ENCODE data around the gene MIDN.

The MIDN gene

GRCh38 chr19:1220976-1221903 is 27.1 kb upstream of the MIDN start:
- DNase-seq (ENCODE audit: low spot score), result no peak

GRCh38 chr19:1221904-1222255 is 26.5 kb upstream of the MIDN start:
- DNase-seq (ENCODE audit: low spot score), result no peak

- DNase-seq (ENCODE audit: low spot score), result no peak
Observed at GRCh38 chr19:1222394-1222793, 26.0 kb upstream of the MIDN start.

GRCh38 chr19:1223018-1223855 is 25.1 kb upstream of the MIDN start:
- no peak for DNase-seq (ENCODE audit: low spot score)

- DNase-seq (ENCODE audit: low spot score), result no peak
Observed at GRCh38 chr19:1224047-1224825, 24.1 kb upstream of the MIDN start.

GRCh38 chr19:1224847-1225246 is 23.5 kb upstream of the MIDN start:
- DNase-seq (ENCODE audit: low spot score), result no peak

- no peak for DNase-seq (ENCODE audit: low spot score)
Observed at GRCh38 chr19:1225440-1226226, 22.8 kb upstream of the MIDN start.

GRCh38 chr19:1226227-1226518 is 22.2 kb upstream of the MIDN start:
- no peak for DNase-seq (ENCODE audit: low spot score)

- no peak for DNase-seq (ENCODE audit: low spot score)
Observed at GRCh38 chr19:1226522-1227303, 21.7 kb upstream of the MIDN start.

- DNase-seq (ENCODE audit: low spot score), result no peak
Observed at GRCh38 chr19:1227304-1228054, 20.9 kb upstream of the MIDN start.

GRCh38 chr19:1228161-1228957 is 20.0 kb upstream of the MIDN start:
- no peak for DNase-seq (ENCODE audit: low spot score)

- no peak for DNase-seq (ENCODE audit: low spot score)
Observed at GRCh38 chr19:1229056-1229923, 19.1 kb upstream of the MIDN start.

- DNase-seq (ENCODE audit: low spot score), result no peak
Observed at GRCh38 chr19:1229924-1230782, 18.2 kb upstream of the MIDN start.

- no peak for DNase-seq (ENCODE audit: low spot score)
Observed at GRCh38 chr19:1230783-1231489, 17.4 kb upstream of the MIDN start.

- no peak for DNase-seq (ENCODE audit: low spot score)
Observed at GRCh38 chr19:1231729-1232637, 16.4 kb upstream of the MIDN start.

- no peak for DNase-seq (ENCODE audit: low spot score)
Observed at GRCh38 chr19:1232652-1233072, 15.7 kb upstream of the MIDN start.
